Measurements from ENCODE around the gene CGNL1. TPM values are rescaled to one million over a fixed set of nuclear protein-coding genes. Genes with fewer than 3 reads are reported as not detected.

Gene CGNL1
- total RNA-seq, 4 donors from 2014 or later, result 9.6 to 21.3 (median 13.1) TPM

GRCh38 chr15:57439128-57440027, 63.1 kb downstream of the CGNL1 start:
- 94% methylated on average over 23 of the region's 26 CpGs for WGBS
- H3K4me3 ChIP-seq, result no peak overlapping the region
- no peaks in the 10 kb centered on the region for H3K4me1 ChIP-seq
- H3K27ac ChIP-seq (replicated peaks in 1 of 4), result no peak overlapping the region
- DNase-seq (ENCODE audit: extremely low spot score), result peak; percentile 70
- H3K27me3 ChIP-seq, result no peaks in the 10 kb centered on the region
- intact Hi-C loops (cut with DNase I), result loop anchor here (2.0 kb wide), 1 partner anchor 21 kb away; no protein-coding TSS in a partner anchor
- TF ChIP-seq EP300 (IDR thresholded peaks at IDR 0.05) (no peak), POLR2AphosphoS5 (IDR thresholded peaks at IDR 0.05) (no peak), POLR2A (IDR thresholded peaks at IDR 0.05; ENCODE audit: low read depth) (no peak), CTCF (IDR thresholded peaks at IDR 0.05) (no peak)
- H3K36me3 ChIP-seq, result peaks cover 0 to 8% (median 0%) of the 10 kb centered on the region in 4 donors
- no peaks in the 10 kb centered on the region for H3K9me3 ChIP-seq

- Histone ChIP-seq H3K27ac (replicated peaks in 1 of 4) (no peak overlapping the region), H3K27me3 (no peaks in the 10 kb centered on the region), H3K9me3 (no peaks in the 10 kb centered on the region), H3K4me1 (peaks cover 0 to 3% (median 1%) of the 10 kb centered on the region in 4 donors), H3K4me3 (no peak overlapping the region), H3K36me3 (peaks cover 0 to 8% (median 0%) of the 10 kb centered on the region in 4 donors)
- intact Hi-C loops (cut with DNase I), result loop anchor here (2.0 kb wide), 1 partner anchor 21 kb away; no protein-coding TSS in a partner anchor
- DNase-seq (ENCODE audit: extremely low spot score), result no peak
- TF ChIP-seq POLR2A (IDR thresholded peaks at IDR 0.05; ENCODE audit: low read depth) (no peak), POLR2AphosphoS5 (IDR thresholded peaks at IDR 0.05) (no peak), CTCF (IDR thresholded peaks at IDR 0.05) (no peak), EP300 (IDR thresholded peaks at IDR 0.05) (no peak)
- 89% methylated on average over 3 of the region's 3 CpGs for WGBS
Measured at GRCh38 chr15:57440167-57440566, 63.9 kb downstream of the CGNL1 start.

GRCh38 chr15:57440799-57441198, 64.5 kb downstream of the CGNL1 start:
- H3K27ac ChIP-seq (replicated peaks in 1 of 4), result no peak overlapping the region
- H3K36me3 ChIP-seq, result peaks cover 0 to 8% (median 0%) of the 10 kb centered on the region in 4 donors
- intact Hi-C loops (cut with DNase I), result loop anchor here (2.0 kb wide), 1 partner anchor 20 kb away; no protein-coding TSS in a partner anchor
- no peaks in the 10 kb centered on the region for H3K9me3 ChIP-seq
- no peaks in the 10 kb centered on the region for H3K27me3 ChIP-seq
- TF ChIP-seq CTCF (IDR thresholded peaks at IDR 0.05) (no peak), POLR2A (IDR thresholded peaks at IDR 0.05; ENCODE audit: low read depth) (no peak), POLR2AphosphoS5 (IDR thresholded peaks at IDR 0.05) (no peak), EP300 (IDR thresholded peaks at IDR 0.05) (no peak)
- WGBS, result 0% methylated on average over 1 of the region's 1 CpG
- H3K4me3 ChIP-seq, result no peak overlapping the region
- DNase-seq (ENCODE audit: extremely low spot score), result no peak
- H3K4me1 ChIP-seq, result peaks cover 0 to 5% (median 2%) of the 10 kb centered on the region in 4 donors

GRCh38 chr15:57442335-57442734, 66.0 kb downstream of the CGNL1 start:
- DNase-seq (ENCODE audit: extremely low spot score), result no peak
- TF ChIP-seq EP300 (IDR thresholded peaks at IDR 0.05), result no peak
- TF ChIP-seq POLR2A (IDR thresholded peaks at IDR 0.05; ENCODE audit: low read depth), result no peak
- no peak for TF ChIP-seq CTCF (IDR thresholded peaks at IDR 0.05)
- no peak for TF ChIP-seq POLR2AphosphoS5 (IDR thresholded peaks at IDR 0.05)
- Histone ChIP-seq H3K4me3 (no peak overlapping the region), H3K4me1 (peaks cover 0 to 5% (median 3%) of the 10 kb centered on the region in 4 donors), H3K27ac (replicated peaks in 1 of 4) (no peak overlapping the region), H3K9me3 (no peaks in the 10 kb centered on the region), H3K36me3 (peaks cover 0 to 8% (median 0%) of the 10 kb centered on the region in 4 donors), H3K27me3 (no peaks in the 10 kb centered on the region)
- WGBS, result 85% methylated on average over 3 of the region's 3 CpGs
- intact Hi-C loops (cut with DNase I), result no loop called here

All from esophagus muscularis mucosa (tissue), 4 donors.